OCI-LY1 (cell line): ENCODE data around the gene CYB5R3.

Source experiments
- EZH2 ChIP-seq: fragments of 200-600 bp; sonication (generic), shearing (Covaris generic); IDR thresholded peaks from 2 replicates; pipeline ENCODE4 v1.8.0; 2017; ENCODE audit warnings: borderline replicate concordance, mixed run types, mild to moderate bottlenecking, antibody characterized with exemption, low read length, moderate library complexity, mixed read lengths
- TF ChIP-seq, protein P1 (sequence below): fragments of 200-600 bp; sonication (generic), shearing (Covaris generic); IDR thresholded peaks from 2 replicates; pipeline ENCODE4 v1.5.1; 2017; ENCODE audit warnings: mild to moderate bottlenecking, antibody characterized with exemption, low read length, moderate library complexity, mixed read lengths

DNA sequence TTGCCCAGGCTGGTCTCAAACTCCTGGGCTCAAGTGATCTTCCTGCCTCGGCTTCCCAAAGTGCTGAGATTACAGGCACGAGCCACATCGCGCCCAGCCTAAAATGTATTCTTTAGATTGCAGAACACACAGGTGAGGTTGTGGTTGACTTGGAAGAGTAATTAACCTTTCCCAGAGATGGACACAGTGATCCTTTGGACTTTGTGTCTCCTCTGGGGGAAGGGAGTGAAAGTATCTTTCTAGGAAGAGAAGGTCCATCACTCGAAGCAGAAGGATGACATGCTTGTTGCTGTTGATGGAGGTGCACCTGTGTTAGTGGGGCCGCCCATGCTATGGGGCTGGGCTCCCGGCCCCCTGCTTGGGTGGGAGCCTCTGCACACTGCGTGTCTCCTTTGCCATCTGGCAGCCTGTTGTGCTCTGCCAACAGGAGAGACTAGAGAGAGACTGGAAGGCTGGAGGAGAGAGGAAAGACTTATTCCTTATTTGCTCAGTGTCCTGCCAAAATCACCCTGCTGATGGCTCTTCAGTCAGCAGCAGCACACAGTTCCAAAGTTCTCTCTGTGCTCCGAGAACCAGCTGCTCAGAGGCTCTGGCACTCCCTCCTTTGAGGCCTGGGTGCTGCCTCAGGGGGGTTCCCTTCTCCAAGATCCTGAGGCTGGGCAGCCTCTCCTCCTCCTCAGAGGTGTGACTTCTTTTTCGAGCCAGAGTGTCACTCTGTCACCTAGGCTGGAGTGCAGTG lies 33.1 kb upstream of the CYB5R3 start:
- TF ChIP-seq, protein P1, sequence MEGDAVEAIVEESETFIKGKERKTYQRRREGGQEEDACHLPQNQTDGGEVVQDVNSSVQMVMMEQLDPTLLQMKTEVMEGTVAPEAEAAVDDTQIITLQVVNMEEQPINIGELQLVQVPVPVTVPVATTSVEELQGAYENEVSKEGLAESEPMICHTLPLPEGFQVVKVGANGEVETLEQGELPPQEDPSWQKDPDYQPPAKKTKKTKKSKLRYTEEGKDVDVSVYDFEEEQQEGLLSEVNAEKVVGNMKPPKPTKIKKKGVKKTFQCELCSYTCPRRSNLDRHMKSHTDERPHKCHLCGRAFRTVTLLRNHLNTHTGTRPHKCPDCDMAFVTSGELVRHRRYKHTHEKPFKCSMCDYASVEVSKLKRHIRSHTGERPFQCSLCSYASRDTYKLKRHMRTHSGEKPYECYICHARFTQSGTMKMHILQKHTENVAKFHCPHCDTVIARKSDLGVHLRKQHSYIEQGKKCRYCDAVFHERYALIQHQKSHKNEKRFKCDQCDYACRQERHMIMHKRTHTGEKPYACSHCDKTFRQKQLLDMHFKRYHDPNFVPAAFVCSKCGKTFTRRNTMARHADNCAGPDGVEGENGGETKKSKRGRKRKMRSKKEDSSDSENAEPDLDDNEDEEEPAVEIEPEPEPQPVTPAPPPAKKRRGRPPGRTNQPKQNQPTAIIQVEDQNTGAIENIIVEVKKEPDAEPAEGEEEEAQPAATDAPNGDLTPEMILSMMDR = no peak
- TF ChIP-seq EZH2 = no peak
